Activated CD8-positive, alpha-beta T cell treated with anti-CD3 and anti-CD28 coated beads for 36 hours (primary cell): ENCODE measurements around the gene RC3H2. TPM values are rescaled to one million over a fixed set of nuclear protein-coding genes. Genes with fewer than 3 reads are reported as not detected.
"Not testable (repeated sequence)": the region's sequence is repeated elsewhere in the genome, so short reads cannot be mapped to it uniquely, and the experiment has no call there.

ENCODE experiments used
- ATAC-seq: fragments of 200-7000 bp; cut with Tn5 transposase; one replicate; pipeline ENCODE4 v1.10.0; 2021; ENCODE audit warnings: mild to moderate bottlenecking, moderate library complexity
- CTCF ChIA-PET: fragments of 350-600 bp; sonication (Branson Sonifier 250); formaldehyde crosslinking; loops from one replicate; lab custom pipeline; 2021; ENCODE audit warnings: antibody characterized with exemption; lab: Charles Lee
- POLR2A ChIA-PET: fragments of 350-600 bp; sonication (Branson Sonifier 250); formaldehyde crosslinking; loops from one replicate; lab custom pipeline; 2021; ENCODE audit warnings: antibody characterized with exemption; lab: Charles Lee
- DNase-seq: peaks from one replicate; pipeline ENCODE4 v3.0.0-alpha.2; 2020
- H3K27ac Mint-ChIP-seq: one replicate; pipeline ENCODE4 v1.8.0; 2021; ENCODE audit warnings: mild to moderate bottlenecking, mixed read lengths
- H3K27me3 Mint-ChIP-seq: one replicate; pipeline ENCODE4 v1.8.0; 2021; ENCODE audit warnings: mixed read lengths
- H3K36me3 Mint-ChIP-seq: one replicate; pipeline ENCODE4 v1.8.0; 2021; ENCODE audit warnings: low read depth, mixed read lengths
- H3K4me1 Mint-ChIP-seq: one replicate; pipeline ENCODE4 v1.8.0; 2021; ENCODE audit warnings: low read depth, mixed read lengths
- H3K4me3 Mint-ChIP-seq: one replicate; pipeline ENCODE4 v1.8.0; 2021; ENCODE audit warnings: mild to moderate bottlenecking, moderate library complexity, mixed read lengths
- H3K9me3 Mint-ChIP-seq: one replicate; pipeline ENCODE4 v1.8.0; 2021; ENCODE audit warnings: mixed read lengths
- CTCF ChIP-seq: fragments of 200-600 bp; IDR thresholded peaks from one replicate; pipeline ENCODE4 v1.8.0; 2022; ENCODE audit warnings: antibody characterized with exemption, mild to moderate bottlenecking
- intact Hi-C: fragments of 100-400 bp; cut with micrococcal nuclease; formaldehyde crosslinking; loops from one replicate; pipeline ENCODE4 v1.10.0; 2022
- total RNA-seq, 2 experiments: library from RNA; stranded (reverse); gene quantifications; one replicate each; pipeline ENCODE4 v1.2.3, GENCODE V29; 2021

The RC3H2 gene
- total RNA-seq, 2 experiments from 2014 or later: 22.7 to 22.8 TPM

- ATAC-seq: no peak
- DNase-seq: no peak
- Mint-ChIP-seq H3K4me3 (no peak overlapping the region), H3K27ac (no peak overlapping the region), H3K4me1 (peaks cover 3% of the 10 kb centered on the region), H3K9me3 (no peaks in the 10 kb centered on the region), H3K36me3 (peaks cover 3% of the 10 kb centered on the region), H3K27me3 (no peaks in the 10 kb centered on the region)
- POLR2A ChIA-PET: interaction anchor here (0.6 to 1.0 kb wide), 2 partner anchors 11 to 1090 kb away, joined by 3 to 4 read pairs; partner anchors contain the start of gene ZBTB6
- TF ChIP-seq CTCF: no peak
- intact Hi-C loops: no loop called here
- CTCF ChIA-PET: interaction anchor here (1.0 kb wide), 1 partner anchor 16 kb away, joined by 3 read pairs; no protein-coding TSS in a partner anchor
Measured at GRCh38 chr9:122923947-122924346, 18.8 kb upstream of the RC3H2 start.

GRCh38 chr9:122922713-122923112 is 17.6 kb upstream of the RC3H2 start:
- Mint-ChIP-seq H3K27ac (no peak overlapping the region), H3K27me3 (no peaks in the 10 kb centered on the region), H3K9me3 (no peaks in the 10 kb centered on the region), H3K36me3 (peaks cover 3% of the 10 kb centered on the region), H3K4me1 (peaks cover 3% of the 10 kb centered on the region), H3K4me3 (no peak overlapping the region)
- POLR2A ChIA-PET: interaction anchor here (0.6 kb wide), 2 partner anchors 10 to 13 kb away, joined by 3 to 5 read pairs; no protein-coding TSS in a partner anchor
- no peak for ATAC-seq
- no peak for DNase-seq
- intact Hi-C loops: no loop called here
- CTCF ChIA-PET: no interaction called here
- TF ChIP-seq CTCF: no peak

GRCh38 chr9:122918310-122918709 is 13.2 kb upstream of the RC3H2 start:
- TF ChIP-seq CTCF: no peak
- Mint-ChIP-seq H3K36me3 (peaks cover 1% of the 10 kb centered on the region), H3K27me3 (no peaks in the 10 kb centered on the region), H3K4me3 (no peak overlapping the region), H3K4me1 (peaks cover 3% of the 10 kb centered on the region), H3K9me3 (no peaks in the 10 kb centered on the region), H3K27ac (no peak overlapping the region)
- ATAC-seq (no peak), DNase-seq (no peak)
- POLR2A ChIA-PET: no interaction called here
- intact Hi-C loops: no loop called here
- CTCF ChIA-PET: no interaction called here

- DNase-seq (peak; percentile 86), ATAC-seq (peak; percentile 96)
- peak within 1 kb of the TSS; percentile 98 for H3K4me3 Mint-ChIP-seq
- H3K4me1 Mint-ChIP-seq: peaks cover 33% of the 10 kb centered on the region
- no peaks in the 10 kb centered on the region for H3K9me3 Mint-ChIP-seq
- no peaks in the 10 kb centered on the region for H3K27me3 Mint-ChIP-seq
- POLR2A ChIA-PET: interaction anchor here (0.7 to 2.2 kb wide), 12 partner anchors 8 to 56 kb away, joined by 3 to 17 read pairs (median 4); partner anchors contain the start of genes RABGAP1, RC3H2 and ZBTB26
- peaks cover 24% of the 10 kb centered on the region for H3K36me3 Mint-ChIP-seq
- H3K27ac Mint-ChIP-seq: peak within 1 kb of the TSS; percentile 96
- intact Hi-C loops: no loop called here
- CTCF ChIA-PET: interaction anchor here (0.6 to 1.3 kb wide), 3 partner anchors 9 to 28 kb away, joined by 3 to 6 read pairs (median 4); partner anchors contain the start of gene RABGAP1
- TF ChIP-seq CTCF: no peak
Measured at GRCh38 chr9:122912964-122913673, 8.0 kb upstream of the RC3H2 start, which contains the start of gene ZBTB6. Gene ZBTB6 (minus strand): TSS chr9:122913323. CDS start chr9:122912072, 1,251 bp downstream.

- H3K4me1 Mint-ChIP-seq: peaks cover 36% of the 10 kb centered on the region
- intact Hi-C loops: no loop called here
- DNase-seq: no peak
- H3K27me3 Mint-ChIP-seq: no peaks in the 10 kb centered on the region
- peaks cover 25% of the 10 kb centered on the region for H3K36me3 Mint-ChIP-seq
- ATAC-seq: no peak
- H3K9me3 Mint-ChIP-seq: no peaks in the 10 kb centered on the region
- no peak for TF ChIP-seq CTCF
- peak overlapping the region; percentile 98 for H3K4me3 Mint-ChIP-seq
- ChIA-PET CTCF (interaction anchor here (0.6 to 1.3 kb wide), 3 partner anchors 9 to 28 kb away, joined by 3 to 6 read pairs (median 4); partner anchors contain the start of gene RABGAP1), POLR2A (interaction anchor here (0.7 to 2.2 kb wide), 9 partner anchors 8 to 38 kb away, joined by 3 to 17 read pairs (median 4); partner anchors contain the start of genes RABGAP1, RC3H2 and ZBTB26)
- peak overlapping the region; percentile 96 for H3K27ac Mint-ChIP-seq
Measured at GRCh38 chr9:122912671-122912963, 7.5 kb upstream of the RC3H2 start.

GRCh38 chr9:122906122-122906521 is 963 bp upstream of the RC3H2 start:
- POLR2A ChIA-PET, H3K27me3 Mint-ChIP-seq, H3K9me3 Mint-ChIP-seq, H3K27ac Mint-ChIP-seq, CTCF ChIA-PET, DNase-seq, H3K4me3 Mint-ChIP-seq, intact Hi-C loops, ATAC-seq: not testable (repeated sequence)
- H3K4me1 Mint-ChIP-seq: peaks cover 21% of the 10 kb centered on the region
- H3K36me3 Mint-ChIP-seq: peaks cover 21% of the 10 kb centered on the region
